Measurements from ENCODE around the gene SEPTIN2.
A peak's percentile ranks its signal among the peaks of the same experiment; 100 is the strongest.

SEPTIN2 gene

GRCh38 chr2:241321033-241321432 is 5.3 kb downstream of the SEPTIN2 start:
- Histone ChIP-seq H3K36me3 (peaks cover 45% of the 10 kb centered on the region), H3K27ac (no peak overlapping the region), H4K20me1 (peaks cover 100% of the 10 kb centered on the region)

DNA sequence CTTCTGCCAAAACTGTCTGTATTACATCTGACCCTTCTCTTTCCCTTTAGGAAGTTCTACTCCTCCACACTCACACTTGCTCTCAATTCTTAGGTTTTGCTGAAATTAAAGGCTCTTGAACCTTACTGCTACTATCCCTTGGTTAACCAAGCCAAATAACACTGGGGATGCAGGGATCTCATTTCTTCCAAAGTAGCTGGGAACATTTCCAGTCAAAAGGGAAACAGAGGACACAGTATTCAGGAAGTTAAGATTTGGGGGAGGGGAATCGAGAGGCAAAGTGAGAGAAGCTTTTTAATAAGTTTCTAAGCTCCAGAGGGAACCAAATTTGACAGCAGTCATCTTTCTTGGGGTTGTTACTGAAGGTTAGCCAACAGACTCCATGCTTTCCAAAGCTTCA is 6.2 kb downstream of the SEPTIN2 start:
- Histone ChIP-seq H3K36me3 (peaks cover 54% of the 10 kb centered on the region), H3K9ac (no peak overlapping the region), H3K4me1 (peaks cover 77% of the 10 kb centered on the region), H3K27me3 (no peaks in the 10 kb centered on the region), H3K9me3 (no peaks in the 10 kb centered on the region), H3K4me2 (peak overlapping the region; percentile 53), H4K20me1 (peaks cover 100% of the 10 kb centered on the region), H3K4me3 (no peak overlapping the region), H3K27ac (peak overlapping the region; percentile 37; the same call in 1 of the 2 replicates)
- no peak for TF ChIP-seq Cebpa-rat (IDR thresholded peaks at IDR 0.05)

More at GRCh38 chr2:241321033-241321432, 5.3 kb downstream of the SEPTIN2 start:
- H3K4me3 ChIP-seq = no peak overlapping the region
- H3K4me1 ChIP-seq = peaks cover 77% of the 10 kb centered on the region
- no peak overlapping the region for H3K9ac ChIP-seq
- H3K4me2 ChIP-seq = peak overlapping the region; percentile 80; the same call in 1 of the 2 replicates
- no peak for TF ChIP-seq Cebpa-rat (IDR thresholded peaks at IDR 0.05)
- no peaks in the 10 kb centered on the region for H3K27me3 ChIP-seq
- H3K9me3 ChIP-seq = no peaks in the 10 kb centered on the region

GRCh38 chr2:241323778-241324177 is 8.1 kb downstream of the SEPTIN2 start:
- TF ChIP-seq Cebpa-rat (IDR thresholded peaks at IDR 0.05) = no peak
- Histone ChIP-seq H3K9me3 (no peaks in the 10 kb centered on the region), H3K27me3 (no peaks in the 10 kb centered on the region), H3K27ac (no peak overlapping the region), H3K4me3 (no peak overlapping the region), H3K9ac (no peak overlapping the region), H3K4me1 (peaks cover 58% of the 10 kb centered on the region), H3K36me3 (peaks cover 67% of the 10 kb centered on the region), H4K20me1 (peaks cover 100% of the 10 kb centered on the region), H3K4me2 (no peak overlapping the region)

DNA sequence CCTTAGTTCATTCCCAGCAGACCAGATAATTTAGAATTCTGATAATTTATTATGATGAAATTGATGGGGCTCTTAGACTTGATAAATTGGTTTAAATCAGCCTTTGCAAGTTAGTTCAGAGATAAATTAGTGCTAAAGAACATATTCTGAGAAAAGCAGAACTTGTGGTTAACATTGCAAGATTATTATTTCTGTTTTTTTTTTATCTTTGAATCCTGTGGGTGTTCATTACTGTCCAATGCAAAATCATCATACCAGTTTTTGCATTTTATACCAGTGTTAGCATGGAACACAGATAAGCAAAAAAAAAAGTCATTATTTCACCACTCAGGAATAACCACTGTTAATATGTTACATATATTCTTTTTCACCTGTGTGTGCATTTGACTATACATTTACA is 9.1 kb downstream of the SEPTIN2 start:
- Histone ChIP-seq H3K4me2 (no peak overlapping the region; the same call in 1 of the 2 replicates), H3K27ac (no peak overlapping the region), H4K20me1 (peaks cover 100% of the 10 kb centered on the region), H3K27me3 (no peaks in the 10 kb centered on the region), H3K9ac (no peak overlapping the region), H3K9me3 (no peaks in the 10 kb centered on the region), H3K4me3 (no peak overlapping the region), H3K36me3 (peaks cover 72% of the 10 kb centered on the region), H3K4me1 (peaks cover 48% of the 10 kb centered on the region)
- TF ChIP-seq Cebpa-rat (IDR thresholded peaks at IDR 0.05) = no peak

- Histone ChIP-seq H3K4me1 (peaks cover 44% of the 10 kb centered on the region), H4K20me1 (peaks cover 100% of the 10 kb centered on the region), H3K36me3 (peaks cover 72% of the 10 kb centered on the region)
These were observed 9.5 kb downstream of the SEPTIN2 start for GRCh38 chr2:241325257-241325656.

GRCh38 chr2:241329669-241330615 is 14.2 kb downstream of the SEPTIN2 start:
- Histone ChIP-seq H3K36me3 (peaks cover 92% of the 10 kb centered on the region), H3K4me2 (no peak overlapping the region), H3K27ac (no peak overlapping the region), H3K9ac (no peak overlapping the region), H4K20me1 (peaks cover 99% of the 10 kb centered on the region), H3K4me3 (no peak overlapping the region), H3K9me3 (no peaks in the 10 kb centered on the region), H3K27me3 (no peaks in the 10 kb centered on the region), H3K4me1 (peaks cover 2% of the 10 kb centered on the region; the same call in 1 of the 2 replicates)
- no peak for TF ChIP-seq Cebpa-rat (IDR thresholded peaks at IDR 0.05)

More at GRCh38 chr2:241325257-241325656, 9.5 kb downstream of the SEPTIN2 start:
- Histone ChIP-seq H3K4me3 (no peak overlapping the region), H3K9ac (no peak overlapping the region), H3K27me3 (no peaks in the 10 kb centered on the region), H3K9me3 (no peaks in the 10 kb centered on the region), H3K4me2 (no peak overlapping the region), H3K27ac (no peak overlapping the region)
- TF ChIP-seq Cebpa-rat (IDR thresholded peaks at IDR 0.05) = no peak

DNA sequence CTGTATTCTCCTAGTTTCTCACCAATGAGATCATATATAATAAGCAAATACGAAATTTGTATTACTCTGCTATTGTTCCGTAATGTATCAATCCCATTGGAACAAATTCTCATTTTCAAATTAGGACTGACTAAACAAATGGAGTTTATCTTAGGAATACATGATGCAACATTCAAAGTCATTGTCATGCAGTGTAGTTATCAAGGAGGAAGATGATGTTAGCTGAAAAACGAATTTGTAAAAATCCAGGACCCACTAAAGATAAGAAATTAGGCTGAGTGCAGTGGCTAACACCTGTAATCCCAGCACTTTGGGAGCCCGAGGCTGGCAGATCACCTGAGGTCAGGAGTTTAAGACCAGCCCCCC is 14.9 kb downstream of the SEPTIN2 start:
- Histone ChIP-seq H3K4me2 (no peak overlapping the region), H3K27ac (no peak overlapping the region), H3K9ac (no peak overlapping the region), H3K27me3 (no peaks in the 10 kb centered on the region), H3K4me1 (peaks cover 2% of the 10 kb centered on the region; the same call in 1 of the 2 replicates), H3K9me3 (no peaks in the 10 kb centered on the region), H3K4me3 (no peak overlapping the region), H4K20me1 (peaks cover 99% of the 10 kb centered on the region), H3K36me3 (peaks cover 93% of the 10 kb centered on the region)
- no peak for TF ChIP-seq Cebpa-rat (IDR thresholded peaks at IDR 0.05)

GRCh38 chr2:241334813-241335212 is 19.1 kb downstream of the SEPTIN2 start:
- Histone ChIP-seq H4K20me1 (peaks cover 91% of the 10 kb centered on the region), H3K27me3 (no peaks in the 10 kb centered on the region), H3K4me1 (peaks cover 10% of the 10 kb centered on the region; the same call in 1 of the 2 replicates), H3K36me3 (peaks cover 89% of the 10 kb centered on the region), H3K9me3 (no peaks in the 10 kb centered on the region), H3K4me2 (no peak overlapping the region), H3K4me3 (no peak overlapping the region), H3K27ac (no peak overlapping the region), H3K9ac (no peak overlapping the region)
- no peak for TF ChIP-seq Cebpa-rat (IDR thresholded peaks at IDR 0.05)

DNA sequence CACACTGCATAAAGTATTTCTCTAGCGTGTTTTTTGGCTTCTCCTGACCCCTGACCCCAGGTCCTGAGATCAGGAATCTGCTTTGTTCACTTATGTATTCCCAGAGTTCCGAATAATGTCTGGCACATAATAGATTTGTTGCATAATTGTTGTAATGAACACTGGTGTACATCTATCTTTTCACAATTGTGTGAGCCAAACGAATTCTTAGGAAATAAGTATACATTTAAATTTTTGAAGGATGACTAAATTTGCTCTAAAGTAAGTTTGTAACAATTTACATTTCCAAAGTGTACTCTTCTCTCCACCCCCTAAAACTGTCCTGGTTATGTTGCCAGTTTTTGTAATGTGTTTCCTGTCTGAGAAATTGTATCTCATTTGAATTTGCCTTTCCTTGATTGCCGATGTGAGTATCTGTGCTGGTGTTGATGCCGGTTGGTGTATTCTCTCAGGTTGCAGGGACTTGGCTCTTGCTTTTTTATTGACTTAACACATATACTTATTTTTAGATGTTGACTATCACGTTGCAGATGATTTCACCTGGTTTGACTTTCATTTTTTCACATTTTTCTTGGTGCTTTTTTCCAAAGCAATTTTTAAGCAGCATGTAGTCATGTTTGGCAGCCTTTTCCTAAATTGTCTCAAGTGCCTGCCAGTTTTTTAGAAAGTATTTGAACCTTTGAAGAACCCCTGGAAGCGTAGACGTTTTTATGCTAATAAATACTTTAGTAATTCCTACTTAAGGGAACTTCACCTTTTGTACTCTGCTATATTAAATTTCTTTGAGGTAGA is 24.3 kb downstream of the SEPTIN2 start:
- H3K27ac ChIP-seq = no peak overlapping the region

More for the DNA sequence above, 24.3 kb downstream of the SEPTIN2 start:
- Histone ChIP-seq H3K4me2 (no peak overlapping the region), H3K36me3 (peaks cover 95% of the 10 kb centered on the region), H4K20me1 (peaks cover 86% of the 10 kb centered on the region), H3K9ac (no peak overlapping the region), H3K9me3 (no peaks in the 10 kb centered on the region), H3K27me3 (no peaks in the 10 kb centered on the region), H3K4me1 (peaks cover 10% of the 10 kb centered on the region; the same call in 1 of the 2 replicates), H3K4me3 (no peak overlapping the region)
- no peak for TF ChIP-seq Cebpa-rat (IDR thresholded peaks at IDR 0.05)
